COLO829 (cell line): ENCODE measurements around the gene KRTAP10-1.

Experiments used
- DNase-seq: peaks from one replicate; pipeline ENCODE4 v3.0.0; 2012; ENCODE audit warnings: low spot score

KRTAP10-1 gene

DNA sequence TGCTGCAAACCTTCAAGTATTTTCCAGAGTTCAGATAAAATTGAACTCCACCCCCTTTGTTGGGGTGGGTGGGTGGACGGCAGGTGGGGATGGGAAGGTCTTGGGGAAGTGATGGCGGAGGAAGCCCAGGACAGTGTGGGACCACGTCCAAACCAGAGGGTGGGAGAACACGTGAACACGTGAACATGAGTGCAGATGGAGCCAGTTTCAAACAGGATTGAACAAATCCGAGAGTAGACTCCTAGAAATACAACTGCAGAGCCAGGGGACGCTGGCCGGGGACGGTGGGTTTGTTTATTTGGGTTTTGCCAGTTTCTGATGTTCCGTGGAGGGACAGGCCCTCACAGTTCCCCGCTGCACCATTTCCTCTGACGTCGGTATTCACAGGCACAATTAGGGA lies 8.4 kb upstream of the KRTAP10-1 start:
- DNase-seq = no peak

GRCh38 chr21:44547656-44548331 lies 7.8 kb upstream of the KRTAP10-1 start:
- DNase-seq = no peak

DNA sequence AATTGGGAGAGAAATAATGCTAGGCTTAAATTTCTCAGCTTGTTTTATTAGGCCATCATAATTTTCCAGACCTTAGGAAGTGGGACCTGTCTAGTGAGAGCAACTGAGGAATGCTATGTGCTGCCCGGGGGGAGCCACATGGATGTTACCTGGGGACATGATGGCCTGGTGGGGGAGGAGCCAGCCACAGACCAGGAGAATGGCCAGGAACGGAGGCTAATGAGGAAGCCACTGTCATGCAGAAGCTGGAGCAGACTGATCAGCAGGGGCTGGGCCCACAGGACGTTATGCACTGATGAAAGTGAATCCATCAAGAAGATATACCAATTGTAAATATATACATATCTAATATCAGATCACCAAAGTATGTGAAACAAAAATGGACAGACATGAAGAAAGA lies 4.6 kb upstream of the KRTAP10-1 start:
- no peak for DNase-seq

DNA sequence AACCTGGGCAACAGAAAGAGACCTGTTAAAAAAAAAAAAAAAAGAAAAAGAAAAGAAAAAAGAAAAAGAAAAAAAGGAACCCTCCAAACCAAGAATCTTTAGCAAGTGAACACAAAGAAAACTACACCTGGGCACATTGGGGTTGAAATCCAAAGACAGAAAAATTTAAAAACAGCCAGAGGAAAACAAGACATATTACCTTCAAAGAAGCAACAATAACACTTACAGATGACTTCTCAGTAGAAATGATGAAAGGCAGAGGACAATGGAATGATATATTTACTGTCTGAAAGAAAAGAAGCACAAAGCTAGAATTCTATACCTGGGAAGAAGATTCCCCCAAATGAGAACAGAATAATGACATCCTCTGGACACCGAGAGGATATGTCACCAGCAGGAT lies 2.7 kb upstream of the KRTAP10-1 start:
- no peak for DNase-seq

GRCh38 chr21:44540741-44541288 lies 820 bp upstream of the KRTAP10-1 start:
- no peak for DNase-seq

DNA sequence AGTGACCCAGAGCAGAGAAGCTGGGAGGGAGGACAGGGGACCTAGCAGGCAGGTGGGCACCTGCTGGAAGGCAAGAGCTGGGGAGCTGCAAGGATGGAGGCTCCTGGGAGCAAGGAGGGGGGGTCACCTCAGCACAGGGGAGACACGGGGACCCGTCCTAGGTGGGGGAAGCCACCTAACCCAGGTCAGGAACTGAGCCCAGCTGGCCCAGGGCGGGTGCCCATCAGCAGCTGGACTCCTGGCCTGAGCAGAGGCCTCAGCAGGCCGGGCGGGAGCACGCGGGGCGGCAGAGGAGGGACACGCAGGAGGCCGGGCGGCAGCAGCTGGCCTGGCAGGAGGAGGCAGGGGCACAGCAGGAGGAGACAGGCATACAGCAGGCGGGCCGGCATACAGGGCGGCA lies 949 bp downstream of the KRTAP10-1 start:
- DNase-seq = no peak

- no peak for DNase-seq
Measured at GRCh38 chr21:44537930-44538911, 1.8 kb downstream of the KRTAP10-1 start.

DNA sequence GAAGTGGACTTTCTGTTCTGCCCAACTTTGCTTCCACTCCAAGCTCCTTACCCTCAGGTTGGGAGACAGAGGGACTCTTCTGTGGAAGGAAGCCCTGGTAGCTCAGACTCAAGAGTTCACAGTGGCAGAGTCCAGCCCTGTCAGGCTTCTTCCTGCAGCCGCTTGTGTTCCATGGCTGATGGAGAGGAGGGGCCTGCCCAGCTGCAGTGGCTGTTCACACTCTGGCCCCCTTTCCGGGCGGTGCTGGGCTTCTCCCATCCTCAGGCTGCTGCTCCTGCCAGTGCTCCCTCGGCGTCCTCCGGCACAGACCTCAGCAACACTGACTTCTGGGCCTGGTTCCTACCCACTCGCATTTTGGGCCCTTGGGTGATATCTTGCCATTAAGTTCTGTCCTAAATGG lies 4.0 kb downstream of the KRTAP10-1 start:
- DNase-seq = no peak

DNA sequence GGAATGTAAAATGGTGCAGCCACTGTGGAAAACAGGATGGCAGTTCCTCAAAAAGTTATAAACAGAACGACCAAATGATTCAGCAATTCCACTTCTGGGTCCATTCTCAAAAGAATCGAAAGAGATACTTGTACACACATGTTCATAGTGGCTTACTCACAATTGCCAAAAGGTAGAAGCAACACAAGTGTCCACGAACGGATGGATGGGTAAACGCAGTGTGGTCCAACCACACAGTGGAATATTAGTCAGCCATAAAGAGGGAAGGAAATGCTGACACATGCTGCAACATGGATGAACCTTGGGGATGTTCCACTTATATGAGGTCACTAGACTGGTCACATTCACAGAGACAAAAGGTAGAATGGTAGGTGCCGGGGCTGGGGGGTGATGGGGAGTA lies 5.3 kb downstream of the KRTAP10-1 start:
- DNase-seq = no peak

DNA sequence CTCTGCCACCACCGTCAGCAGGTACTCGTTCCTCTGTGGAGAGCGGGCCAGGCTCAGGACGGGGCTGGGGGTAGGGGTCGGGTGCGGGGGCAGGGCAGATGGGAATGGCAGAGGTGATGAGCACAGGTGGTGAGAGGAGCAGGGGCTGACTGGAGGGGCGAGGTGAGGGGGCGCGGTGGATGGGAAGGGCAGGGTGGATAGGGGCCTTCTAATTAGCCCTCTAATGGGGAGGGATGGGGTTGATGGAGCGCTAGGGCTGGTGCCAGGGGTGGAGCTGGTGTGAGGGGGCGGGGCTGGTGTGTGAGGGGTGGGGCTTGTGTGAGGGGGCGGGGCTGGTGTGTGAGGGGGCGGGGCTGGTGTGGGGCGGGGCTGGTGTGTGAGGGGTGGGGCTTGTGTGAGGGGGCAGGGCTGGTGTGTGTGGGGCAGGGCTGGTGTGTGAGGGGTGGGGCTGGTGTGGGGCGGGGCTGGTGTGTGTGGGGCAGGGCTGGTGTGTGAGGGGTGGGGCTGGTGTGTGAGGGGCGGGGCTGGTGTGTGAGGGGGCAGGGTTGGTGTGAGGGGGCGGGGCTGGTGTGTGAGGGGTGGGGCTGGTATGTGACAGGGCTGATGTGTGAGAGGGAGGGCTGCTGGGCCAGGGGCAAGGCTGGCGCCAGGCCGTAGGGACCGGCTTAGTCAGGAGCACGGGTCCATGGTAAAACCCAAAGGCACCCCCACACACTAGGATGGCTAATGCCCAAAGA lies 5.9 kb downstream of the KRTAP10-1 start:
- no peak for DNase-seq

GRCh38 chr21:44533121-44533890 lies 6.7 kb downstream of the KRTAP10-1 start:
- DNase-seq = no peak

DNA sequence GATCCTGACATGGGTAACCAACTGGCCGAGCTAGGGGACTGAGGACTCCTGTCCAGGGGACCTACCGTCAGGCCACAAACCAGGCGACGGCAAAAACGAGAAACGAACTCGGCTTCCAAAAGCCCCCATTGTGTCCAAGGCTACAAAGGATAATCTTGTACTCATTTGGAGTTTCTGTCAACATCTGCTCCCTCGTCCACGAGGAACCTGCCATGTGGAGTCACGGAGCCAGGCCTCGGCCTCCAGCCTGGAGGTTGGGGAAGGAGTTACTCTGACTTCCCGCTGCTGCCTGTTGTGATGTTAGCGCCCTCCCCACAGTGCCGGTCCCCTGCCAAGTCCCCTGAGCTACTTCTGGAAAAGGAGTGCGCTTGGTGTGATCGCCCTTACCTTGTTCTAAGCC lies 7.3 kb downstream of the KRTAP10-1 start:
- no peak for DNase-seq

DNA sequence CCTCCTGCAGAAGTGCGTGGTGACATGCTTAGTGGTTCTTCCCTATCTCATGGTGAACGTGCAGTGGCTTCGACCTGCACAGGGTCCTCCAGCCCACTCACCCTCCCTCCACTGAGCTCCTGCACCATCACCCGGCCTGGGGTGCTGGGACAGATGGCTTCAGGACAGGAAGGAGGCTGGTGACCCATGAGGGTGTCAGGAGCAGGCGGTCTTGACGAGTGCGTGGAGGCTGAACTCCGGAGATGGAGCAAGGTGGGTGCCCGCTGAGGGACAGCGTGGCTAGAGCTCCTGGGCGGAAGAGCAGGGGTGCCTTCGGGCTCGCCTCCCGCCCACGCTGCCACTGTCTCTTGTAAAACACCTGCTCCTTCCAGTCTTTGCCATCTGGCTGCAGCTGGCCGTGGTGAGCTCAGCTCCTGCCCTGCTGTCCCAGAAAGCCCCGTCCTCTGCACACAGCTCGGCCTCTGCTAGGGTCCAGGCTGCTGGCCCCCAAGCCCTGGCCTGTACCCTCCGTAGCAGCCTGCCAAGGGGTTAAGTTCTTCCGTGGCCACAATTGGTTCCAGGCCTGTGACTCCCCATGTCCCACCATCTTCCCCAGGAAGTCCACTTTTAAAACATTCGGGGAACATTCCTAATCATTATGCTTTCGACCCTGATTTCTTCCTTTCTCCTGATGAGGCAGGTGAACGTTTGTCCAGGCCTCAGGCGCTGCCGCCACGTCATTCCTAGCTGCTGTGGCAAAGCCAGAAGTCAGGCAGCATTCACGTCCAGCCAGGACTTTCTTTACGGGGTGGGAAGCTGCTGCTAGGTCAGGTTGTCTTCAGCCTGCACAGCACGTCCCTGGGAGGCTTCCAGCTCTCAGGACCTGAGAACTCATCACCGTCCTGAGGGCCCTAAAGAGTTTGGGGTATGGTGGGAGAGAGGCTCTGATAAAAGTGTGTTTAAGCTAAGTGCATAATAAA lies 8.1 kb downstream of the KRTAP10-1 start:
- no peak for DNase-seq

GRCh38 chr21:44530903-44531605 lies 8.9 kb downstream of the KRTAP10-1 start:
- no peak for DNase-seq

GRCh38 chr21:44530221-44530902 lies 9.6 kb downstream of the KRTAP10-1 start:
- no peak for DNase-seq

DNA sequence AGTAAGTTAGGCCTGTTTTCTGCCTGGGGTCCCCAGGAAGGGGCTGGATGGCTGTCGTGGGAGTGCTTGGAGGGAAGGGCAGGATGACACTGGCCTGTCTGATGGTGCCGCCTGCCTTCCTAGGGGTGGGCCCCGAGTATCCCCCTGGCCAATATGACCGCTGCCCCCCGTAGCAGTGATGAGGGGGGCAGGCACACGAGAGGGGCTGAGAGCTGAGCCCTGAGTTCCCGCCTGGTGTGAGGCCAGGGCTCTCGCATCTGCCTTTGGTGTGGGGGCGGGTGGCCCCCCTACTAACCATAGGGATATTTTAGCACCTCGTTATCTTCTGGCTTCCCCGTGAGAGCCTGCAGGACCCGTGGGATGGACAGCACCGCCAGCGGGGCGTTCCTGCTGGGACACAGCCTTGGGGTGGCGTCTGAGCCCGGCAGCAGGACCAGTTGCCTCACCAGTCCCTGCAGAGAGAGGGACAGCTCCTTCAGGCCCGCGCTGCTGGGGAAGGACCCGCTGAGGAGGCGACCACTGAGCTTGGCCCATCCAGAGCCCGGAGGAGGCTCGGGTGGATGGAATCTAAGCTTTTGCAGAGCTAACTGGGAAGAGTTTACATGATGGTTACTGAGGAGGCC lies 10.4 kb downstream of the KRTAP10-1 start:
- DNase-seq = no peak

GRCh38 chr21:44529011-44529421 lies 11.0 kb downstream of the KRTAP10-1 start:
- DNase-seq = no peak

DNA sequence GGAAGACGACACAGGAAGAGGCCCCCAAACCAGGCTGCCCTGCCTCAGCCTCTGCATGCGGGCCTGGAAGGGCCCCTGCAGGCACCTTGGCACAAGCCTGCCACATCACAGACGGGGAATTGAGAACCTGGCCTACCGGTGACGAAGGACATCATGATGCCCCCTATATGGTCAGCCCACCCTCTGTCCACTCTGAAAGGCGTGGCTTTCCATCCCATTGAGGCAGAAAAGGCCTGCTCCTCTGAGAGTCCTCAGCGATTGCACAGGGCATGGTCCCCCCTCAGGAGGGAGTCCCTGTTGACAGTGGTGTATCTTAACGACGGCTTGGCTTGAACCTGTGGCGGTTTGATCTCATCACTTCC lies 11.4 kb downstream of the KRTAP10-1 start:
- DNase-seq = no peak
